Neural cell (in vitro differentiated cells): Measurements from ENCODE around the gene NPR2. TPM values are rescaled to one million over a fixed set of nuclear protein-coding genes. Genes with fewer than 3 reads are reported as not detected.

ENCODE experiments used
- H2AFZ ChIP-seq: fragments of 200-600, 300-800 bp; sonication (generic), shearing (Covaris generic); 2 replicates; pipeline ENCODE4 v1.6.0; 2014; ENCODE audit warnings: low read depth, mild to moderate bottlenecking, antibody characterized with exemption, low read length, moderate library complexity
- H3F3A ChIP-seq: fragments of 200-600 bp; shearing (Covaris generic); 2 replicates; pipeline ENCODE4 v1.6.1; 2016; ENCODE audit warnings: mild to moderate bottlenecking, moderate library complexity, mixed read lengths, antibody characterized with exemption, low read length; ENCODE audit not compliant: insufficient read depth, poor library complexity, severe bottlenecking
- H3K27ac ChIP-seq: fragments of 200-600, 300-800 bp; sonication (generic), shearing (Covaris generic); 2 replicates; pipeline ENCODE4 v1.5.1; 2014; ENCODE audit warnings: mild to moderate bottlenecking, low read length, moderate library complexity
- H3K27me3 ChIP-seq: fragments of 300-800, 200-600 bp; sonication (generic), shearing (Covaris generic); 2 replicates; pipeline ENCODE4 v1.6.0; 2014; ENCODE audit warnings: mild to moderate bottlenecking, low read depth, low read length, moderate library complexity; ENCODE audit not compliant: insufficient read depth
- H3K36me3 ChIP-seq: fragments of 300-800, 200-600 bp; sonication (generic), shearing (Covaris generic); 2 replicates; pipeline ENCODE4 v1.5.1; 2014; ENCODE audit warnings: mild to moderate bottlenecking, antibody characterized with exemption, low read length, moderate library complexity; ENCODE audit not compliant: insufficient read depth
- H3K4me2 ChIP-seq: fragments of 300-800, 200-600 bp; sonication (generic), shearing (Covaris generic); 2 replicates; pipeline ENCODE4 v1.6.0; 2014; ENCODE audit warnings: mild to moderate bottlenecking, low read length
- H3K4me3 ChIP-seq: fragments of 300-800, 200-600 bp; sonication (generic), shearing (Covaris generic); 2 replicates; pipeline ENCODE4 v1.5.1; 2014; ENCODE audit warnings: mild to moderate bottlenecking, low read length, moderate library complexity
- H3K79me2 ChIP-seq: fragments of 200-600 bp; shearing (Covaris generic); replicated peaks from 2 replicates; pipeline ENCODE4 v1.6.0; 2014; ENCODE audit warnings: mild to moderate bottlenecking, low read length, moderate library complexity; ENCODE audit not compliant: insufficient read depth
- H3K9ac ChIP-seq: fragments of 300-800, 200-600 bp; sonication (generic), shearing (Covaris generic); 2 replicates; pipeline ENCODE4 v1.6.1; 2016; ENCODE audit warnings: mild to moderate bottlenecking, low read length, mixed read lengths
- H3K9me2 ChIP-seq: fragments of 200-600 bp; shearing (Covaris generic); 2 replicates; pipeline ENCODE4 v1.6.1; 2016; ENCODE audit warnings: mild to moderate bottlenecking, low read length, mixed read lengths; ENCODE audit not compliant: insufficient read depth
- H3K9me3 ChIP-seq: fragments of 200-600, 300-800 bp; sonication (generic), shearing (Covaris generic); 2 replicates; pipeline ENCODE4 v1.6.1; 2016; ENCODE audit warnings: mild to moderate bottlenecking, mixed run types, low read length, moderate library complexity, mixed read lengths
- H4K20me1 ChIP-seq: fragments of 200-600 bp; shearing (Covaris generic); 2 replicates; pipeline ENCODE4 v1.6.1; 2016; ENCODE audit warnings: mild to moderate bottlenecking, mixed run types; ENCODE audit not compliant: insufficient read depth
- CTCF ChIP-seq: fragments of 450-650 bp; IDR thresholded peaks from 2 replicates; pipeline ENCODE4 v1.5.1; 2014; ENCODE audit warnings: antibody characterized with exemption, mild to moderate bottlenecking, moderate library complexity; ENCODE audit not compliant: poor library complexity, severe bottlenecking
- EP300 ChIP-seq: fragments of 450-650 bp; conservative IDR thresholded peaks from 2 replicates; pipeline ENCODE4 v1.6.1; 2014; ENCODE audit warnings: antibody characterized with exemption, mild to moderate bottlenecking, moderate library complexity; ENCODE audit not compliant: poor library complexity, severe bottlenecking
- MXI1 ChIP-seq: fragments of 450-650 bp; conservative IDR thresholded peaks from 2 replicates; pipeline ENCODE4 v1.6.1; 2014; ENCODE audit warnings: antibody characterized with exemption, mild to moderate bottlenecking; ENCODE audit not compliant: poor library complexity, severe bottlenecking
- POLR2AphosphoS5 ChIP-seq: IDR thresholded peaks from 2 replicates; pipeline ENCODE4 v1.6.1; 2012
- RAD21 ChIP-seq: fragments of 450-650 bp; conservative IDR thresholded peaks from 2 replicates; pipeline ENCODE4 v1.6.1; 2014; ENCODE audit warnings: antibody characterized with exemption, mild to moderate bottlenecking, moderate library complexity
- SMC3 ChIP-seq: fragments of 450-650 bp; conservative IDR thresholded peaks from 2 replicates; pipeline ENCODE4 v1.6.1; 2014; ENCODE audit warnings: antibody characterized with exemption, mild to moderate bottlenecking, moderate library complexity; ENCODE audit not compliant: poor library complexity
- TAF1 ChIP-seq: IDR thresholded peaks from 2 replicates; pipeline ENCODE4 v1.6.1; 2012; ENCODE audit warnings: low read depth
- polyA plus RNA-seq: library from polyadenylated mRNA; depleted of rRNA; stranded (reverse); fragments of >200 nt; gene quantifications from 2 replicates; pipeline ENCODE4 v1.2.3, GENCODE V29; 2014
- TF ChIP-seq, protein P1 (sequence below): IDR thresholded peaks from 2 replicates; pipeline ENCODE4 v1.6.1; 2012; ENCODE audit warnings: borderline replicate concordance

NPR2 gene
- polyA plus RNA-seq, 1 donor from 2014 or later, result 9.6 TPM

GRCh38 chr9:35854091-35854762 lies 62.8 kb downstream of the NPR2 start:
- H2AFZ ChIP-seq, result no peak overlapping the region
- no peak overlapping the region for H3K4me2 ChIP-seq
- H3K79me2 ChIP-seq, result no peaks in the 10 kb centered on the region
- peaks cover 5% of the 10 kb centered on the region for H3K36me3 ChIP-seq
- TF ChIP-seq, protein P1, sequence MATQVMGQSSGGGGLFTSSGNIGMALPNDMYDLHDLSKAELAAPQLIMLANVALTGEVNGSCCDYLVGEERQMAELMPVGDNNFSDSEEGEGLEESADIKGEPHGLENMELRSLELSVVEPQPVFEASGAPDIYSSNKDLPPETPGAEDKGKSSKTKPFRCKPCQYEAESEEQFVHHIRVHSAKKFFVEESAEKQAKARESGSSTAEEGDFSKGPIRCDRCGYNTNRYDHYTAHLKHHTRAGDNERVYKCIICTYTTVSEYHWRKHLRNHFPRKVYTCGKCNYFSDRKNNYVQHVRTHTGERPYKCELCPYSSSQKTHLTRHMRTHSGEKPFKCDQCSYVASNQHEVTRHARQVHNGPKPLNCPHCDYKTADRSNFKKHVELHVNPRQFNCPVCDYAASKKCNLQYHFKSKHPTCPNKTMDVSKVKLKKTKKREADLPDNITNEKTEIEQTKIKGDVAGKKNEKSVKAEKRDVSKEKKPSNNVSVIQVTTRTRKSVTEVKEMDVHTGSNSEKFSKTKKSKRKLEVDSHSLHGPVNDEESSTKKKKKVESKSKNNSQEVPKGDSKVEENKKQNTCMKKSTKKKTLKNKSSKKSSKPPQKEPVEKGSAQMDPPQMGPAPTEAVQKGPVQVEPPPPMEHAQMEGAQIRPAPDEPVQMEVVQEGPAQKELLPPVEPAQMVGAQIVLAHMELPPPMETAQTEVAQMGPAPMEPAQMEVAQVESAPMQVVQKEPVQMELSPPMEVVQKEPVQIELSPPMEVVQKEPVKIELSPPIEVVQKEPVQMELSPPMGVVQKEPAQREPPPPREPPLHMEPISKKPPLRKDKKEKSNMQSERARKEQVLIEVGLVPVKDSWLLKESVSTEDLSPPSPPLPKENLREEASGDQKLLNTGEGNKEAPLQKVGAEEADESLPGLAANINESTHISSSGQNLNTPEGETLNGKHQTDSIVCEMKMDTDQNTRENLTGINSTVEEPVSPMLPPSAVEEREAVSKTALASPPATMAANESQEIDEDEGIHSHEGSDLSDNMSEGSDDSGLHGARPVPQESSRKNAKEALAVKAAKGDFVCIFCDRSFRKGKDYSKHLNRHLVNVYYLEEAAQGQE, result no peak
- TF ChIP-seq SMC3 (no peak), CTCF (no peak), RAD21 (no peak), TAF1 (no peak), MXI1 (no peak), POLR2AphosphoS5 (no peak), EP300 (no peak)
- H3K9me2 ChIP-seq, result no peaks in the 10 kb centered on the region
- no peaks in the 10 kb centered on the region for H3F3A ChIP-seq
- H3K27ac ChIP-seq, result no peak overlapping the region
- no peak overlapping the region for H3K9ac ChIP-seq
- H4K20me1 ChIP-seq, result no peaks in the 10 kb centered on the region
- no peak overlapping the region for H3K4me3 ChIP-seq
- H3K27me3 ChIP-seq, result no peaks in the 10 kb centered on the region
- no peaks in the 10 kb centered on the region for H3K9me3 ChIP-seq

GRCh38 chr9:35856206-35856605 lies 64.8 kb downstream of the NPR2 start:
- Histone ChIP-seq H3K27ac (no peak overlapping the region), H3K36me3 (no peaks in the 10 kb centered on the region), H4K20me1 (no peaks in the 10 kb centered on the region), H3K9me3 (no peaks in the 10 kb centered on the region), H2AFZ (no peak overlapping the region), H3K9ac (no peak overlapping the region), H3K27me3 (no peaks in the 10 kb centered on the region), H3K4me3 (no peak overlapping the region), H3K9me2 (no peaks in the 10 kb centered on the region), H3F3A (no peaks in the 10 kb centered on the region), H3K4me2 (no peak overlapping the region), H3K79me2 (no peaks in the 10 kb centered on the region)
- TF ChIP-seq, protein P1, result no peak
- no peak for TF ChIP-seq EP300
